ENCODE data around the gene ROBO1.

- TF ChIP-seq CTCF (optimal IDR thresholded peaks at IDR 0.05 in 1 of 3, IDR thresholded peaks at IDR 0.05 in 1 of 3, conservative IDR thresholded peaks at IDR 0.05 in 1 of 3; ENCODE audit: extremely low read depth in 1 of 3, insufficient read depth in 2 of 3, low read length in 3 of 3) (no peak), EZH2 (IDR thresholded peaks at IDR 0.05; ENCODE audit: low read length) (no peak)
These were observed 481.9 kb downstream of the ROBO1 start for GRCh38 chr3:79285871-79286270.
